Osteocyte (in vitro differentiated cells): ENCODE measurements around the gene MSLN. TPM values are rescaled to one million over a fixed set of nuclear protein-coding genes. Genes with fewer than 3 reads are reported as not detected.
"Not testable (repeated sequence)": the region's sequence is repeated elsewhere in the genome, so short reads cannot be mapped to it uniquely, and the experiment has no call there.

Source experiments
- DNase-seq: peaks from one replicate; pipeline ENCODE4 v3.0.0; 2021; ENCODE audit warnings: mixed read lengths; ENCODE audit not compliant: unreplicated experiment; ENCODE audit errors: extremely low spot score
- H3K27ac Mint-ChIP-seq: one replicate; pipeline ENCODE4 v1.8.0; 2021; ENCODE audit warnings: mild to moderate bottlenecking, mixed read lengths; ENCODE audit not compliant: unreplicated experiment
- H3K27me3 Mint-ChIP-seq: one replicate; pipeline ENCODE4 v1.8.0; 2021; ENCODE audit warnings: mixed read lengths; ENCODE audit not compliant: unreplicated experiment
- H3K36me3 Mint-ChIP-seq: one replicate; pipeline ENCODE4 v1.8.0; 2021; ENCODE audit warnings: mixed read lengths; ENCODE audit not compliant: unreplicated experiment
- H3K4me1 Mint-ChIP-seq: one replicate; pipeline ENCODE4 v1.8.0; 2021; ENCODE audit warnings: mixed read lengths; ENCODE audit not compliant: unreplicated experiment
- H3K4me3 Mint-ChIP-seq: one replicate; pipeline ENCODE4 v1.8.0; 2021; ENCODE audit warnings: mild to moderate bottlenecking, moderate library complexity, mixed read lengths; ENCODE audit not compliant: unreplicated experiment
- H3K9me3 Mint-ChIP-seq: one replicate; pipeline ENCODE4 v1.8.0; 2021; ENCODE audit warnings: mixed read lengths; ENCODE audit not compliant: unreplicated experiment
- CTCF ChIP-seq: fragments of 200-600 bp; sonication (generic); IDR thresholded peaks from 2 replicates; pipeline ENCODE4 v1.5.0; 2021; ENCODE audit warnings: antibody characterized with exemption, mild to moderate bottlenecking, moderate library complexity
- total RNA-seq: library from RNA; stranded (reverse); gene quantifications from 2 replicates; pipeline ENCODE4 v1.2.1, GENCODE V29; 2021

Gene MSLN
- total RNA-seq, 1 donor from 2014 or later = 0.19 TPM

- Mint-ChIP-seq H3K4me1 (peaks cover 2% of the 10 kb centered on the region), H3K36me3 (no peaks in the 10 kb centered on the region), H3K27ac (no peak overlapping the region), H3K4me3 (no peak overlapping the region), H3K9me3 (no peaks in the 10 kb centered on the region), H3K27me3 (peaks cover 8% of the 10 kb centered on the region)
- DNase-seq = no peak
- no peak for TF ChIP-seq CTCF
Measured at GRCh38 chr16:747978-748746, 12.4 kb upstream of the MSLN start.

GRCh38 chr16:749010-749409 lies 11.5 kb upstream of the MSLN start:
- DNase-seq = no peak
- H3K27me3 Mint-ChIP-seq = peaks cover 8% of the 10 kb centered on the region
- H3K36me3 Mint-ChIP-seq = no peaks in the 10 kb centered on the region
- H3K4me3 Mint-ChIP-seq = no peak overlapping the region
- no peak overlapping the region for H3K27ac Mint-ChIP-seq
- no peaks in the 10 kb centered on the region for H3K9me3 Mint-ChIP-seq
- no peak for TF ChIP-seq CTCF
- H3K4me1 Mint-ChIP-seq = peaks cover 2% of the 10 kb centered on the region

- no peak overlapping the region for H3K27ac Mint-ChIP-seq
- no peak overlapping the region for H3K4me3 Mint-ChIP-seq
- H3K27me3 Mint-ChIP-seq = peaks cover 8% of the 10 kb centered on the region
- DNase-seq = no peak
- no peaks in the 10 kb centered on the region for H3K9me3 Mint-ChIP-seq
- TF ChIP-seq CTCF = no peak
- H3K4me1 Mint-ChIP-seq = peaks cover 2% of the 10 kb centered on the region
- no peaks in the 10 kb centered on the region for H3K36me3 Mint-ChIP-seq
Measured at GRCh38 chr16:750485-750884, 10.0 kb upstream of the MSLN start.

- DNase-seq = no peak
- no peak for TF ChIP-seq CTCF
- Mint-ChIP-seq H3K27me3 (peaks cover 8% of the 10 kb centered on the region), H3K9me3 (peaks cover 1% of the 10 kb centered on the region), H3K4me3 (no peak overlapping the region), H3K4me1 (peaks cover 2% of the 10 kb centered on the region), H3K27ac (no peak overlapping the region), H3K36me3 (no peaks in the 10 kb centered on the region)
Measured at GRCh38 chr16:751152-752006, 9.2 kb upstream of the MSLN start.

GRCh38 chr16:752007-752312 lies 8.6 kb upstream of the MSLN start:
- Mint-ChIP-seq H3K27ac (no peak overlapping the region), H3K4me3 (no peak overlapping the region), H3K27me3 (peaks cover 8% of the 10 kb centered on the region), H3K36me3 (no peaks in the 10 kb centered on the region), H3K9me3 (peaks cover 4% of the 10 kb centered on the region), H3K4me1 (peaks cover 2% of the 10 kb centered on the region)
- no peak for DNase-seq
- TF ChIP-seq CTCF = no peak

- not testable (repeated sequence) for H3K36me3 Mint-ChIP-seq, H3K4me3 Mint-ChIP-seq, H3K27ac Mint-ChIP-seq, H3K4me1 Mint-ChIP-seq, DNase-seq, H3K27me3 Mint-ChIP-seq, H3K9me3 Mint-ChIP-seq
Measured at GRCh38 chr16:754121-754607, 6.4 kb upstream of the MSLN start.
